Panc1 (cell line): Measurements from ENCODE around the gene SLC22A6. TPM values are rescaled to one million over a fixed set of nuclear protein-coding genes. Genes with fewer than 3 reads are reported as not detected.

Experiments used
- ATAC-seq: fragments of 200-7000 bp; cut with Tn5 transposase; 2 replicates; pipeline ENCODE4 v1.9.1; 2020; ENCODE audit warnings: mild to moderate bottlenecking, moderate library complexity
- BruUV-seq: library from RNA; stranded (reverse); fragments of 400-500 nt; replicated peaks from 2 replicates; lab custom pipeline; 2021; lab: Mats Ljungman, UMichigan
- CTCF ChIA-PET: fragments of 300-600 bp; sonication (Branson Sonifier 250); formaldehyde crosslinking; loops from one replicate; lab custom pipeline; 2022; ENCODE audit warnings: antibody characterized with exemption; lab: Charles Lee
- POLR2A ChIA-PET: fragments of 300-600 bp; sonication (Branson Sonifier 250); formaldehyde crosslinking; loops from one replicate; lab custom pipeline; 2022; ENCODE audit warnings: antibody characterized with exemption; lab: Charles Lee
- DNase-seq: peaks from one replicate; pipeline ENCODE4 v3.0.0-alpha.2; 2010; ENCODE audit warnings: low read depth, low spot score
- H3K27ac ChIP-seq: 2 replicates; pipeline ENCODE4 v1.5.1; 2011; ENCODE audit warnings: mild to moderate bottlenecking, low read length, inconsistent platforms
- H3K27me3 ChIP-seq: fragments of 200-500 bp; sonication (Bioruptor generic); 2 replicates; pipeline ENCODE4 v1.6.0; 2014; ENCODE audit warnings: low read length, inconsistent platforms; ENCODE audit not compliant: control insufficient read depth, insufficient read depth
- H3K36me3 ChIP-seq: fragments of 200-500 bp; sonication (Bioruptor generic); 2 replicates; pipeline ENCODE4 v1.5.1; 2014; ENCODE audit warnings: inconsistent platforms, mild to moderate bottlenecking, low read length, moderate library complexity; ENCODE audit not compliant: control insufficient read depth, insufficient read depth
- H3K4me1 ChIP-seq: 2 replicates; pipeline ENCODE4 v1.5.1; 2011; ENCODE audit warnings: inconsistent platforms, mild to moderate bottlenecking, low read length, moderate library complexity; ENCODE audit not compliant: control insufficient read depth, insufficient read depth
- H3K4me3 ChIP-seq, 2 experiments: 2 replicates each; pipeline ENCODE4 v1.5.1; 2011 to 2012; ENCODE audit warnings: low read depth in 2 of 2, low read length in 2 of 2, mild to moderate bottlenecking in 2 of 2, inconsistent platforms in 1 of 2, moderate library complexity in 1 of 2
- H3K9me3 ChIP-seq: fragments of 200-500 bp; sonication (Bioruptor generic); 2 replicates; pipeline ENCODE4 v1.5.1; 2014; ENCODE audit warnings: low read depth, mild to moderate bottlenecking, inconsistent platforms, low read length, moderate library complexity; ENCODE audit not compliant: control insufficient read depth, insufficient read depth
- CTCF ChIP-seq: fragments of 450-650 bp; IDR thresholded peaks from 2 replicates; pipeline ENCODE4 v1.5.1; 2017; ENCODE audit warnings: mild to moderate bottlenecking
- POLR2AphosphoS5 ChIP-seq: IDR thresholded peaks from 2 replicates; pipeline ENCODE4 v1.6.1; 2012; ENCODE audit warnings: mild to moderate bottlenecking, low read depth, low read length, moderate library complexity
- REST ChIP-seq, 2 experiments: IDR thresholded peaks; 2 replicates each; pipeline ENCODE4 v1.6.1; 2011 to 2012; ENCODE audit warnings: low read depth in 2 of 2, control low read depth in 1 of 2, low read length in 1 of 2, mild to moderate bottlenecking in 1 of 2, moderate library complexity in 1 of 2; ENCODE audit not compliant: insufficient read depth in 1 of 2
- SIN3A ChIP-seq: IDR thresholded peaks from 2 replicates; pipeline ENCODE4 v1.6.1; 2012; ENCODE audit warnings: low read depth, mild to moderate bottlenecking, low read length, moderate library complexity, borderline replicate concordance; ENCODE audit not compliant: insufficient read depth
- TCF7L2 ChIP-seq: IDR thresholded peaks from 2 replicates; pipeline ENCODE4 v1.6.1; 2011; ENCODE audit warnings: mild to moderate bottlenecking, low read depth, low read length, inconsistent platforms
- in situ Hi-C: cut with HindIII; loops from 2 replicates; pipeline ENCODE4 v1.10.0; 2016; ENCODE audit warnings: low sequenced_read_pairs, low pct_unique_long_range_greater_than_20kb
- intact Hi-C: fragments of 100-400 bp; cut with micrococcal nuclease; formaldehyde crosslinking; loops from one replicate; pipeline ENCODE4 v1.10.0; 2022; ENCODE audit not compliant: unreplicated experiment
- total RNA-seq: library from RNA; stranded (reverse); gene quantifications from one replicate; pipeline ENCODE4 v1.2.1, GENCODE V29; 2021; ENCODE audit not compliant: unreplicated experiment

SLC22A6 gene
- total RNA-seq, 1 experiment from 2014 or later, result not detected

- DNase-seq (no peak), ATAC-seq (no peak)
- H3K4me1 ChIP-seq, result no peaks in the 10 kb centered on the region
- H3K9me3 ChIP-seq, result no peaks in the 10 kb centered on the region
- BruUV-seq, result no TSS peak
- ChIA-PET CTCF (no interaction called here), POLR2A (no interaction called here)
- no peak overlapping the region for H3K27ac ChIP-seq
- TF ChIP-seq TCF7L2 (no peak), CTCF (no peak), SIN3A (no peak), REST (IDR thresholded peaks at IDR 0.05; ENCODE audit: insufficient read depth in 1 of 2, low read depth in 2 of 2, low read length in 1 of 2) (no peak), POLR2AphosphoS5 (no peak)
- no peak overlapping the region for H3K4me3 ChIP-seq
- intact Hi-C loops (no loop called here), in situ Hi-C loops (no loop called here)
- no peaks in the 10 kb centered on the region for H3K36me3 ChIP-seq
- H3K27me3 ChIP-seq, result peaks cover 2% of the 10 kb centered on the region; the same call in 1 of the 2 replicates
Measured at GRCh38 chr11:62981743-62982142, 3.0 kb downstream of the SLC22A6 start.

- Histone ChIP-seq H3K9me3 (no peaks in the 10 kb centered on the region), H3K36me3 (no peaks in the 10 kb centered on the region), H3K27ac (no peak overlapping the region), H3K4me1 (no peaks in the 10 kb centered on the region), H3K27me3 (no peaks in the 10 kb centered on the region; the same call in 1 of the 2 replicates), H3K4me3 (no peak overlapping the region)
- BruUV-seq, result no TSS peak
- in situ Hi-C loops (no loop called here), intact Hi-C loops (no loop called here)
- ATAC-seq (no peak), DNase-seq (no peak)
- POLR2A ChIA-PET, result no interaction called here
- CTCF ChIA-PET, result no interaction called here
- TF ChIP-seq CTCF (no peak), SIN3A (no peak), POLR2AphosphoS5 (no peak), TCF7L2 (no peak), REST (IDR thresholded peaks at IDR 0.05; ENCODE audit: insufficient read depth in 1 of 2, low read depth in 2 of 2, low read length in 1 of 2) (peak; percentile 87 to 90)
Measured at GRCh38 chr11:62980133-62980760, 4.5 kb downstream of the SLC22A6 start.
